HG03060 (cell line): Measurements from ENCODE around the gene PI4KB.
"Not testable (repeated sequence)": the region's sequence is repeated elsewhere in the genome, so short reads cannot be mapped to it uniquely, and the experiment has no call there.

Experiments
- ATAC-seq: cut with Tn5 transposase; IDR thresholded peaks from one replicate; pipeline ENCODE4 v1.9.1; 2021; ENCODE audit warnings: low read depth, moderate number of reproducible peaks; ENCODE audit not compliant: unreplicated experiment

PI4KB gene

DNA sequence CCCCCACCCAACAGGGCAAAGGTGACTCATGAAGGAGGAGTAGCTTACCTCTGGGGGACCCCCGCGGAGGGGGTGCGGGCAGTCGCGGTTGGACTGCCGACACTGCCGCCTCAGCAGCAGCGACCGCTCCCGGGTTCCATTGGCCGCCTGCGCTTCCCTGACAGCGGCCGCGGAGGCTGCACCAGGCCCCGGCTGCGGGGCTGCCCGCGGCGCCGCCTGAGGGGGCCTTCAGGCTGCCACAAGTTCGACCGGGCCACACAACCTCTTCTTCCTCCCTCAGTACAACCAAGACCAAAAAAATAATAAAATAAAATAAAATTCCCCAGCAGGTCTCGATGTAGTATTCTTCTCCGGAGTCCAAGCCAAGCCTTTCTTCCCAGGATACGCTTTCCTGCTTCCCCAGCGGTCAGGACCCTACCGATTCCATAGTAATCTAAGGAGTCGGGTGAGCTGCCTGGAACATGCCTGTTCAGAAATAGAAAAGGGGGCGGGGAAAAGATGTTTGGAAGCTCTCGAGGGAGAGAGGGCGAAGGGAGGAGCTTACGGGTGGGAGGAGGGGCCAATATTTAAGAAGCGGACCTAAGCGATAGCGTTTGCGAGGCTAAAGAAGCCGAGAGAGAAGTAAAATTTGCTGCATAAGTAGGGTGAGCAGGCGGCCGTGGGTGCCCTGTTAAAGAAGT lies at the start of gene PI4KB:
Gene PI4KB (minus strand): TSS at position 194 of the 680 bp plus-strand sequence. CDS start 10,935 bp downstream, outside the sequence.
- peak; percentile 70 for ATAC-seq

DNA sequence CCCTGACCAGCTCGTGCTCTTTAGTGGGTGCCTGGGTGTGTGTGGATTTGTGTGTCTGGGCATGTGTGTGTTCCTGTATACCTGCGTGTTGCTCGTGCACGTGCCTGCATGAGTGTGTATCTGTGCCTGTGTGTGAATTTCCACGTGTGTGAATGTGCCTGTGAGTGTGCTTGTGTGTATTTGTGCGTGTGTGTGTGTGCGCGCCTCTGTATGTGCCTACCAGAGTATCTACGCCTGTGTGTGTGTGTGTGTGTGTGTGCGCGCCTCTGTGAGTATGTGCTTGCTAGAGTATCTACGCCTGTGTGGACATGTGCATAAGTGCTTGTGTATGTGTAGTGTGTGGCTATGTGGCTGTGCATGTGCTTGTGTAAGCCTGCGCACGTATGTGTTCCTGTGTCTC lies 46.0 kb upstream of the PI4KB start:
- no peak for ATAC-seq

DNA sequence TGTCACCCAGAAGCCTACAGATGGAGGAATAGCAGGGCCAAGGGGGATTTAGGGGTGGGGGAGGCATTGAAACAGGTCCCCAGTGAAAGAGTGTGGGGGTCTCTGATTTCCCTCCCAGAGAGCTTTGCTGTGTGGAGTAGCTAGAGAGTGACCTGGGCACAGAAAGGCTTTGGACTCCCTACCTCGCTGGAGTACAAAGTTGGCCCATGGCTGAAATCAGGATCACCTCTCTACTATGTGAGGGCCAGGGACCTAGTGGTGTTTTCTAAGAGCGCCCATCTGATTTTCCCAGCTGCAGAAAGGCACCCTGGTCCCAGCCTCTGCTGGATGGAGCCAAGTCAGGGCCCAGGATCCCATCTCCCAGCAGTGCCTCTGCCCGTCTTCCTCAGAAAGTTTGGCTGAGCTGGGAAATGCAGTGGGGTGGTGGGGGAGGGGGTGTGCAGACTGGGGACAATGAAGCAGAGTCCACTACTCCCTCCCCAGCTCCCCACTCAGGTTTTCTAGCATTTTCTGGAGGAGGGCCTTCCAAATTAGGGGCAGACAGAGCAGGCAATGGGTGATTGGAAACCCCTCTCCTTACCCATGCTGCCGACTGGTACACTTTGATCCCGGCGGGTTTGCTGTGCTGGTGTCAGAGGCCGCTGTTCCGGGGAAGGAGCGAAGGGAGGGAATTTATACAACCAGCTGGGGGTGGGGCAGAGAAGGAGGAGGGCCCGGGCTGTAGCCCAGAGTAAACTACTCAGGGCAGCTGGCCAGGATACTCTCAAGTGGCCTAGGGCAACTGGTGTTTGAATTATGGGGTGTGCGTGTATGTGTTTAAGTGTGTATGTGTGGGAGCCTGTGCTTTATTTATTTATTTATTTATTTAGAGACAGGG lies 45.1 kb upstream of the PI4KB start, which contains the start of gene SELENBP1:
Gene SELENBP1 (minus strand): TSS at position 648 of the 877 bp plus-strand sequence. CDS start 64 bp downstream, at position 584.
- no peak for ATAC-seq

DNA sequence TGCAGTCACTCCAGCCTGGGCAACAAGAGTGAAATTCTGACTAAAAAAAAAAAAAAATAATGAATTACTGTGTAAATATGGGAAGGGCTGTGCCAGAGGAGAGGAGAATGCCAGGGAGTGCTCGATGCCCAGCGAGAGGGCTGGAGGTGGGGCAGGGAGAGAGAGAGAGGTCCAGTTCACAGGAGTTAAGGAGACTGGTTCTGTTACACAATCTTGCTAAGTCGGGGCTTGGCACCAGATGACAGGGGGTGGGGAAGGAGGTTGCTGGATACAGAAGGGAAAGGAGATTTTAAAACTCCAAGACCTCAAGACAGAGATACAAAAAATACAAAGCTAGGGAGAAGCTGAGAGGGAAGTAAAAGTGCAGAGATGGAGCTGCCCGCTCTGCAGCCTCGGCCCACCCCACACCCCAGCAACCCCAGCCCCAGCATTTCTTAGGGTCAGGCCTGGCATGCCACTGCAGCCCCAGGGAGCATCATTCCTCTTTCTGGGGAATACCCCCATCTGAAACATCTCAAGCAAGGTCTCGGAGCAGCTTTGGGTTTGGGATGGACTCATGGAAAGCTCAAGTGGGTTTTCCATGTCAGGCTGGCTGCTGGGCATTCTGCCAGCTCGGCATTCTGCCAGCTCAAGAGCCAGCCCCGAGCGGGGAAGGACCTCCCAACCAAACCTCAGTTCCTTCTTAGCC lies 44.3 kb upstream of the PI4KB start:
- ATAC-seq, result no peak

DNA sequence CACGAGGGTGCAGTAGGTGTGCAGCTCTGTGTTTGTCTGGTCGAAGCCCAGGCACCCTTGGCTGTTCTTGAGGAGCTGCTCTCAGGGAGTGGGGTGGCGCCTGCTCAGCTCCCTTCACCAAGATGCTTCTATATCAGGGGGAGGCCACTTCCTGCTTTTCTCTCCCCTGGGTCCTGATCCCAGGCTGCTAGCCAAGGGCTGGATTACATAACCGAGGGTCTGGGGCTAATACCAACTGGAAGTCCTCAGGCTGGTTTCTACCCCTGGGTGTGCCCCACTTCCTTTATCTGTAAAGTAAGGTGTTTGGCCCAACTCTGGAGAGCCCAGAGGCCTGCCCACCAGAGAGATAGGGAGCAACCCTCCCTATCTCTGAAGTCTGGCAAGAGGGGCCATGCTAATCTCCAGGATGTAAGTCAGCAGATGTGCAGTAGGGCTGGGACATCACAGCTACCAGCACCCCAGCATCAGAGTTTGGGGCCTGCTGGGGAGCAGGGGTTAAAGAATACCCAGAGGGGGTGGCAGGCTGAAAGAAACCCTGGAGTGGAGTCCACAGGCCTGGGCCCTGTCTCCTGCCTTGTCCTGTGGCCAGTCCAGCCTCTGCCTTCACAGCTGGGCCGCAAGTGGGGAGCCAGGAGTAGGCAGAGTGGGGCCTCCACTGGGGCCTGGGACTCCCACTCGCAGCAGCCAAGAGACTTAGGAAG lies 43.1 kb upstream of the PI4KB start:
- no peak for ATAC-seq

DNA sequence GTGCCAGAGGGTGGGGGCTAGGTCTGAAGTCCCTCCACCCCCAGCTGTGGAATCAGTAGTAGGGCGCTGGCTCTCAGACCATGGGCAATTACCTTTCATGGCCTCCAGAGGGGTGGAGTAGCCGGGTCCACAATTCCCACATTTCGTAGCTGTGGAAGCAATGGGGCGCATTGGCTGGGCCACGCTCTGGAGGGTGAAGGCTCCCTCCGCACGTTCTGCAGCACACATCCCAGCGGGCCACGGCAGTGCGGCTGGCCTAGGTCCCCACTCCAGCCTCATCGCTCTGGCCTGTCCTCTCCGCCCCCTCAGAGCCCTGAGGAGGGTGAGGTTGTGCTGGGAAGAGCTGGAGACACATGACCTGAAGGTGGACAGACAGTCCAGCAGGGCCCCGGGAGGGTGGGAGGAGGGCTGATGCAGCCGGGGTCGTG lies 42.4 kb upstream of the PI4KB start:
- ATAC-seq, result no peak

DNA sequence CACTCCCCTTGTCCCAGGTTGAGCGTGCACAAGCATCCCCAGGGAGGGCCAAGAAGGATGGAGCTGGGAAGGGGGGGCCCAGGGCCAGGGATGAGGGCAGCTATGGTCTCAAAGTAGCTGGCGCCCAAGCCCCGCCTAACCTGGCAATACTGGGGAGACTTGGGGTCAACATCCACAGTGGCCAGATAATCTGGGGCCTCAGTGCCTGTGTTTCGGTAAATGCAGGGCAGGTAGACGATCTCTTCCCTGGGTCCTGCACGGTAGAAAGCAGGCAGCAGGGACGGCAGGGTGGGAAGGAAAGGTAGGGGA lies 42.0 kb upstream of the PI4KB start:
- no peak for ATAC-seq

DNA sequence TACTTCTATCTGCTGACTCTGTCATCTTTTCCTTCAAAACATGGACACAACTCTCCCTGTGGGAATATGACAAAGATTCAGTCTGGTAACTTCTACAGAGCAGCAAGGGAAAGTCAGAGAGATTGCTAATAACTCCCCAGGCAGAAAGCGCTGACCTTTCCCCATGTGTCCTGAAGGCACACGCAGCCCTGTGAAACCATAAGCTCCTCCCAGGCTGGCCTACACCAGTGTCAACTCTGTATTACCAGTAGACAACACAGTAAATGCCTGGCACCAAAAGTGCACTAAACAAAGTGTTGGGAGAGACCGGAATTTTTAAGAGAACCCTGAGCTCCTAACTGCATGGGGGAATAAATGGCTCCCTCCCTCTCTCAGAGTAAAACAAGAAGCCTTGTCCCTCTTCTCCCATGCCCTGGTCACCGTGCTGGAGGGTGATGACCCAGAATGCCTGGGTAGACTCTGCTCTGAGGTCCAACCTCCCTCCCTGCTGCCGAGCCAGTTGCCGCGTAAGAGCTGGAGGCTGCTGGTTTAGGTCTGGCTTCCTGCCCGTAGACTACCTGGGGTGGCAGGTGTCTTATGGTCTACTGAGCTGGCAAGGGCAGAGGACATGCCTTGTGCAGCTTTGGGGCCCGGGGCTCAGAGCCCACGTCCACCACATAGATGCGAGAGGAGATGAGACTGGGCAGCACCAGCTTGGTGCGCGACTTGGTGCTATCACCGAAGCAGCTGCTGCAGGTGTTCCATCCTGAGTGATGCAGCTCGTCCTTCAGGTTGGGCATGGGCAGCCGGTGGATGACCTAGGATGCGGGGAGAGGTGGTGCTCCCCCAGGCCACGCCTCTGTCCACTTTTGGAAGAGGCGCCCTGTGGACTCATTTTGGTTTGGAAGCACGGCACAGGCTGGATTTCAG lies 41.4 kb upstream of the PI4KB start:
- no peak for ATAC-seq

DNA sequence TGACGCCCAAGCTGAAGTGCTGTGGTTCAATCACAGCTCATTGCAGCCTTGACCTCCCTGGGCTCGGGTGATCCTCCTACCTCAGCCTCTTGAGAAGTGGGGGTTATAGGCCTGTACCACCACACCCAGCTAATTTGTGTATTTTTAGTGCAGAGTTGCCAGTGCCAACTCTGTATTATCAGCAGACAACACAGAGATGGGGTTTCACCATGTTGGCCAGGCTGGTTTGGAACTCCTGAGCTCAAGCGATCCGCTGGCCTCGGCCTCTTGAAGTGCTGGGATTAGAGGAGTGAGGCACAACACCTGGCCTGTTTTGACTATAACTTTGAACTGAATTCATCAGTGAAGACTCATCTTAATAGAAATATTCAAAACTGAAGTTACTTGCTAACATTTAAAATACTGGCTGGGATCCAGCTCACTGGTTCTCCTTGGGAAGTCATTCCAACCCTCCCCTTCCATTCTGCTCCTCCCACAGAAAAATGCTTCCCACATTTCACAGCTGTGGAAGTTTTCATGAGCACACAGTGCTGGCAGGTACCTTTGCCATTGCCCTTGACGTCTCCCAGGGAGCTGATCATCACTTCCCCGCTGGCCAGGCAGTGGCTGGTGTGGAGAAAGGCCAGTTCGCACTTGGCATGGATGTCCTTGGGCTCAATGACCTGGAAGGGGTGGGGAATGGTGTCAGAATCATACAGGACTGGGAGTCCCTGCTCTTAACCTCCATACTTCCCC lies 40.6 kb upstream of the PI4KB start:
- no peak for ATAC-seq

DNA sequence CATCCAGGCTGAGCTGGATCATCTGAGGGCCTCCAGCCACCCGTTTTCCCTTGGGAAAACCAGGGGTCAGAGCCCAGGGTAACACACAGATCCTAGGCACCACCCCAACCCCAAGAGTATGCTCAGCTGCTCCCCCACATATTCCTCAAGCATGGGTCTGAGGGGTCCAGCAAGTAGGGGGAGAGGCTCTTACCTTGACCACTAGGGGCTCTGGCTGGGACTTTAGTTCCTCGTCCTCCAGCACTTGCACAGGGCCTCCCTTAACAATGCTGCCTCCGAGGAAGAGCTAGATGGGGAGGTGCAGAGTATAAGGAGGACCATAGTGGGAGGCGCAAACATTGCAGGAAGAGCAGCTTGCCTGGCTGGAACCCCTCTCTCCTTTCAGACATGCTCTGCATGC lies 37.8 kb upstream of the PI4KB start:
- no peak for ATAC-seq

DNA sequence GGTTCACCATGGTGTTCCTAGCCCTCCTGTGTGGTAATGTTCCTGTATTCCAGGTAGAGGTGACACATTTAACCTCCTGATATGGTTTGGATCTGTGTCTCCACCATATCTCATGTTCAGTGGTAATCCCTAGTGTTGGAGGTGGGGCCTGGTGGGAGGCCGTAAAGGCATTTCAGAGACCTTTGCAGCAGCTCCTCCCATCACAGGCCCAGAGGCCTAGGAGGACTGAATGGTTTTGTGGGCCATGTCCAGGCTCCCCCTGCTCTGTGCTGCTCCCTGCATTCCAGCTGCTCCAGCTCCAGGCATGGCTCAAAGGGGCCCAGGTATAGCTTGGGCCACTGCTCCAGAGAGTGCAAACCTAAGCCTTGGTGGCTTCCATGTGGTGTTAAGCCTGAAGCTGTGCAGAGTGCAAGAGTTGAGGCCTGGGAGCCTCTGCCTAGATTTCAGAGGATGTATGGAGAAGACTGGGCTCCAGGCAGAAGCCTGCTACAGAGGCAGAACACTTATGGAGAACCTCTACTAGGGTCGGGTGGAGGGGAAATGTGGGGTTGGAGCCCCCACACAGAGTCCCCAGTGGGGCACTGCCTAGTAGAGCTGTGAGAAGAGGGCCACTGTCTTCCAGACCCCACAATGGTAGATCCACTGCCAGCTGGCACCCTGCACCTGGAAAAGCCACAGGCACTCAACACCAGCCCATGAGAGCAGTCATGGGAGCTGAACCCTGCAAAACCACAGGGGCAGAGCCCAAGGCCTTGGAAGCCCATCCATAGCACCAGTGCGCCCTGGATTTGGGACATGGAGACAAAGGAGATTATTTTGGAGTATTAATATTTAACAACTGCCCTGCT lies 35.3 kb upstream of the PI4KB start:
- ATAC-seq, result no peak

DNA sequence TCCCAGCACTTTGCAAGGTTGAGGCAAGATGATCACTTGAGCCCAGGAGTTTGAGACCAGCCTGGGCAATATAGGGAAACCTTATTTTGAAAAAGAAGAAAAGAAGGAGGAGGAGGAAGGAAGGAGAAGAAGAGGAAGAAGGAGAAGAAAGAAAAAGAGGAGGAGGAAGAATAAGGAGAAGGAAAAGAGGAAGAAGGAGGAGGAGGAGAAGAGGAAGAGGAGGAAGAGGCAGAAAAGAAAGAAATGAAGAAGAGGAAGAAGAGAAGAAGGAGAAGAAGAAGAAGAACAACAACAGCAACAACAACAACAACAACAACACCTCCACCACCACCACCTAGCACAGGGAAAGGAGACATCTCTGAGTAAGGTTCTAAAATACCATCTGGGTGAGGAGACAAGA lies 34.7 kb upstream of the PI4KB start:
- ATAC-seq, result no peak

DNA sequence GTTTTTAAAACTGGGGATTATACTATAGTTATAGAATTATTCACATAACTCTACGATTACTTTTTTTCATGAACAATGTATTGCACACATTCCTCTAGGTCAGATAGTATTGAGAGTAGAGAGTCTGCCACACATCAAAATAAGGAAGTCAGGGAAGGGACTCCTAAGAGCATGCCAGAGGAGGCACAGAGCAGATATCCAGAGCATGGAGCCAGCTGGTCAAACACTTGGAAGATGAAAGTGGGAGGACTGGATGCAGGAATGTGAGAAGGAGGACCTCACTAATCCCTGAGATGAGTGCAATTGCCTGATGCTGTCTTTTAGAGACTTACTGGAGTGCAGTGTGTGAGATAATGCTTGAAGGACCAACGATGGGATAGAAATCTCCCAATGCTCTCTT lies 29.5 kb upstream of the PI4KB start:
- no peak for ATAC-seq

DNA sequence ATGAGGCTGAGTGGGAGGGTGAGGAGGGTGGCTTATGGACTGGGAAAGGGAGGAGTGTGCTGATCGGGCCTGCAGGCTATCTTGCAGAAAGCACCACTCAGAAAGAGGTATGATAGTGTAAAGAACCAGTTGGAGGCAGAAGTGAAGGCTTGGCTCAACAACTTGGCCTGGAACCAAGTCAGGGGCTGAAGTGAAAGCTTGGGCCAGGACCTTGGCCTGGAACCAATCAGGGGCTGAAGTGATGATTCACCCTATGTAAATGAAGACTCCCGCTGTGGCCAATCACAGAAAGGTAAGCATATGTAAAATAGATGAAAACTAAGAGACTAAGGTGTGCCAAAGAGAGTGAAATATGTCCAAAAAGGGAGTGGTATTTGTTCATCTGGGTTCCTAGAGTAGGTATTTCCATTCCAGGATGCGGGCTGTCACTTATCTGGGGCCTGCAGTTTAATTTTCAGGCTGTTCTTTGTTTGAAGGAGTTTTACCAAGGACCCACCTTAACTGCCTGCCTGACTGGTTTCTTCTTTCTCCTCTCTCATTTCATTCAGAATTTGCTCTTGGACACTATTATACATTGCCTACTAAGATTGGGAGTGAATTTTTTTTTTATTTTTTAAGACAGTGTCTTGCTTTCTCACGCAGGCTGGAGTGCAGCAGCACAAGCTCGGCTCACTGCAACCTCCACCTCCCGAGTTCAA lies 25.0 kb upstream of the PI4KB start:
- no peak for ATAC-seq

DNA sequence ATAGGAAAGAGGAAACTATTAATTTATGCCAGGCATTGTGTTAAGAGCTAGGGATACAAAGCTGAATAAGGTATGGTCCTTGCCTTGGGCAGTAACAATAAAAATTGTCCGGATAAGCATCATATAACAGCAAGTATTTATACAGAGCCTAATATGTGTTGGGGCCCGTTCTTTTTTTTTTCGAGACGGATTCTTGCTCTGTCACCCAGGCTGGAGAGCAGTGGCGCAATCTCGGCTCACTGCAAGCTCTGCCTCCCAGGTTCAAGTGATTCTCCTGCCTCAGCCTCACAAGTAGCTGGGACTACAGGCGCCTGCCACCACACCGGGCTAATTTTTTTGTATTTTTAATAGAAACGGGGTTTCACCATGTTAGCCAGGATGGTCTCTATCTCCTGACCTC lies 23.1 kb upstream of the PI4KB start:
- ATAC-seq, result not testable (repeated sequence)

DNA sequence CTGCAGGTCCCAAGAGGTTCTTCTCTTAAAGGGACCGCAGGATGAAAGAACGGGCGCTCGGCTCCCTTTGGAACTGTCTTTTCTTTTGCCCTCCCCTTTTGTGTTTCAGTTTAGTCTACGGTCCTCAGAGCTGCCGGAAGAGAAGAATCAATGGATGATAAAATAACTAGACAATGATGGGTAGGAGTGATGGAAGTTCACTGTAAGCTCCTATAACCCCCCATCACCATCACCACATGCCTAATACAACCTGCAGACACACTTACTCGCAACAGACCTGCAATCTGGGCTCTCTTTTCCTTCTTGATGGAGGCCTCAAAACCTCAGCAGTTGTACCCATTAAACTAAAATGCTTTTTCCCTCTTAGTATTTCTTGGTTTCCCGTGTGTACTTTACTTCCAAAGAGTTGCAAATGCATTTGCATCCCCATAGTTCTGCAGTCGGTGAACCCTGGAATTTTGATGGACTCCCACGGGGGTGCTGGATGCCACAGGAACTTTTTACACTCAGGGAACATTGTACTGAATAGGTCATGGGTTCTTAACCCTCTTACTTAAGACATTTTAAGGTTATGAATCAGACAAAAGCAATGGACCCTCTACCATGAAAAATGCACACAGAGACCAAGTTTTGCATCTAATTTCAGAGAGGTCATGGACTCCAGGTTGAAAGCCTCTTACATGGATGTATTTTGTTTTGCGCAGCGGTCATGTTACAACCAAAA lies 20.5 kb upstream of the PI4KB start:
- no peak for ATAC-seq
